Heart left ventricle (tissue), 13 donors: ENCODE measurements around the gene CD300LG.

Source experiments
- CTCF ChIP-seq, 12 donors: fragments of 200-600 bp; sonication (generic) in 4 of 12; IDR thresholded peaks; one replicate each; pipeline versions ENCODE4 v1.5.0 to v1.8.0; 2018 to 2022; ENCODE audit warnings: antibody characterized with exemption in 12 of 12, mild to moderate bottlenecking in 5 of 12
- POLR2A ChIP-seq, 2 donors: fragments of 450-650 bp; IDR thresholded peaks; one replicate each; pipeline ENCODE4 v1.6.1; 2017; ENCODE audit warnings: antibody characterized with exemption in 2 of 2, mild to moderate bottlenecking in 2 of 2, moderate library complexity in 2 of 2
- donor health status: ischemic (EF 13 %, LVEDD 7.1; RV severe dilation, severe dysfunction).
- donor health status: DM: no; HTN: yes; CAD: no.
- donor health status: DM: no; HTN: no; CAD: no.
- donor health status: ischemic (EF 25% LVEDD 6.9; RV normal size, moderate dysfunction).
- donor health status: ischemic (EF 25% LVEDD 5.7; RV mildly dilated, moderate dysfunction).
- donor health status: ischemic (EF 35%, LVEDD 5.7; RV mildly dilated, moderate dysfunction).
- donor health status: nonischemic (EF 11% LVEDD 7.7; RV severe dilation, severe dysfunction).
- donor health status: DM: yes; HTN: yes; CAD: no.
- donor health status: PGD.
- donor health status: ischemic (EF 29% LVEDD 5.4; RV normal size, mild dysfunction).
- donor health status: nonischemic (EF 23%, LVEDD 6.1; RV moderate dilation, normal function).

GRCh38 chr17:43882761-43883415 is 35.9 kb downstream of the CD300LG start:
- TF ChIP-seq CTCF (IDR thresholded peaks at IDR 0.05) (no peak), POLR2A (IDR thresholded peaks at IDR 0.05) (no peak)
